Measurements from ENCODE around the gene KRTAP10-3. TPM values are rescaled to one million over a fixed set of nuclear protein-coding genes. Genes with fewer than 3 reads are reported as not detected.

The KRTAP10-3 gene
- total and polyA plus RNA-seq, 2 donors (not counting 3 experiments of a cell fraction or from before 2014, with no cell fraction given): not detected

- Histone ChIP-seq H2AFZ (ENCODE audit: low read depth, low read length) (no peak overlapping the region), H3K79me2 (ENCODE audit: control insufficient read depth, insufficient read depth, low read length) (no peaks in the 10 kb centered on the region), H3K27me3 (ENCODE audit: control insufficient read depth in 2 of 2, insufficient read depth in 2 of 2, low read length in 2 of 2) (no peaks in the 10 kb centered on the region), H3K4me1 (ENCODE audit: control insufficient read depth, extremely low read depth, insufficient read depth, low read length) (no peaks in the 10 kb centered on the region), H3K27ac (ENCODE audit: insufficient read depth, low read depth, low read length) (no peak overlapping the region), H4K20me1 (replicated peaks; ENCODE audit: control insufficient read depth, extremely low read depth, insufficient read depth, low read length) (no peaks in the 10 kb centered on the region), H3K4me2 (ENCODE audit: insufficient read depth, low read length) (no peak overlapping the region), H3K9me3 (replicated peaks; ENCODE audit: control insufficient read depth, insufficient read depth, low read length) (no peaks in the 10 kb centered on the region), H3K4me3 (replicated peaks in 1 of 3; ENCODE audit: insufficient read depth in 1 of 3, low read depth in 1 of 3, low read length in 3 of 3) (no peak overlapping the region), H3K9me1 (replicated peaks; ENCODE audit: control insufficient read depth, extremely low read depth, insufficient read depth, low read length) (no peaks in the 10 kb centered on the region), H3K36me3 (ENCODE audit: control insufficient read depth in 2 of 2, extremely low read depth in 1 of 2, insufficient read depth in 2 of 2, low read length in 2 of 2) (no peaks in the 10 kb centered on the region), H3K9ac (replicated peaks; ENCODE audit: extremely low read depth, insufficient read depth, low read length) (no peak overlapping the region)
- TF ChIP-seq MYC (IDR thresholded peaks at IDR 0.05; ENCODE audit: low read depth, low read length) (no peak), MAX (IDR thresholded peaks at IDR 0.05; ENCODE audit: insufficient read depth, insufficient read length) (no peak), POLR2A (IDR thresholded peaks at IDR 0.05; ENCODE audit: low read depth, low read length) (no peak), CTCF (IDR thresholded peaks at IDR 0.05; ENCODE audit: extremely low read depth in 1 of 2, insufficient read depth in 1 of 2, low read depth in 1 of 2, low read length in 2 of 2) (no peak), GATA2 (IDR thresholded peaks at IDR 0.05; ENCODE audit: insufficient read depth, insufficient read length, low read depth, low read length) (no peak), JUN (IDR thresholded peaks at IDR 0.05; ENCODE audit: borderline replicate concordance, insufficient read depth, insufficient read length, low read depth) (no peak), POLR2AphosphoS5 (IDR thresholded peaks at IDR 0.05; ENCODE audit: insufficient read depth, low read depth, low read length) (no peak), EZH2 (IDR thresholded peaks at IDR 0.05; ENCODE audit: borderline replicate concordance, low read depth, low read length, severe bottlenecking) (no peak), FOS (IDR thresholded peaks at IDR 0.05; ENCODE audit: borderline replicate concordance, insufficient read depth, low read length) (no peak)
- DNase-seq (ENCODE audit: low read depth, low spot score): no peak
- ChIA-PET CTCF (interaction anchor here (1.7 kb wide), 1 partner anchor 278 kb away, joined by 9 read pairs; no protein-coding TSS in a partner anchor), POLR2A (no interaction called here)
- intact Hi-C loops (cut with micrococcal nuclease): loop anchor here (10.0 kb wide), 1 partner anchor 419 kb away; no protein-coding TSS in a partner anchor
- dilution Hi-C loops (cut with MboI; ENCODE audit: extremely low pct_ligation_motif_present, low sequenced_read_pairs): no loop called here
- no TSS peak for BruUV-seq (replicated peaks)
- FAIRE-seq: no peak
These were observed 43.0 kb downstream of the KRTAP10-3 start for GRCh38 chr21:44515359-44516165.
